GDM1 (cell line): ENCODE measurements around the gene ZMYM4.
A peak's percentile ranks its signal among the peaks of the same experiment; 100 is the strongest.

ENCODE experiments used
- DNase-seq: peaks from one replicate; lab custom pipeline; 2025; lab: John Stamatoyannopoulos, UW

ZMYM4 gene

DNA sequence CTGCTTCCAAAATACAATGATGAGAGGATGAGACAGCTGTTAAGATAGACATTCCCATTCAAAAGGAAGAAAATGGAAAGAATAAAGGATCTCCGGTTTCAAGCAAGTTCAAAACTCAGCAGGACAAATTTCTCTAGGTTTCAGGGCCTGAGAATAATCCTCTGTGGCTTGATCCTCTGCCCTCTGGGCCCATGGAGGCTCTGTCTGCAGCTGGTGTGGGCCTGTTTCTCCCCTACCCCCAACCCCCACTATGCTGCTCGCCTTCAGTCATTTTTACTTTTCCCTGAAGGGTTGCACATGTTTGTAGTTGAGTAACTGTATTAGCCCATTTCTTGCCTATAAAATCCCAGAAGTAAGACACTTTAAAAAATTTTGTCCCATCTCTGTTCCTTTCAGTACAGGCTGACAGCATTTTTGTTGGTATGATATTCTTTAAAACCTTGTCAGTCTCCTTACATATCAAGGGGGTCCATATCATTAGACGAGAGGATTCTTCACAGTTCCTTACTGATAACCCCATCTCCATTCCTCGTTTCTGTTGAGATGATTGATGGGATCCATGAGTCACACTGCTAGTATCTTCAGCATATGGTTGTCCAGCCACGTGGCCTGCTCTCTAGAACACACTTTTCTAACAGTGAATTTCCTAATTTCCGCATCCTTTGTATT lies 10.5 kb downstream of the ZMYM4 start:
- DNase-seq, result no peak

DNA sequence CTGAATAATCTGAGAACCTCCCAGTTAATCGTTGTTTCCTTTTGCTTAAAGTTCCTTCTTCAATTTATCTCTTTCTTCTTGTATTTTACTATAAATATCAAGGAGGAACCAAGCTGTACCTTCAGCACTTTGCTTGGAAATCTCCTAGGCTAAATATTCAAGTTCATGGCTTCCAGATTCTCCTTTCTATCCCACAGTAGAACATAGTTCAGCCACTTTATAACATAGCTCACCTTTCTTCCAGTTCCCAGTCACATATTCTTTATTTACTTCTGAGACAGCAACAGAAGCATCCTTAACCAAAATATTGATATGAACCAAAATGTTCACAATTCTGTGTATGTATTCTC lies 11.0 kb downstream of the ZMYM4 start:
- DNase-seq, result no peak

DNA sequence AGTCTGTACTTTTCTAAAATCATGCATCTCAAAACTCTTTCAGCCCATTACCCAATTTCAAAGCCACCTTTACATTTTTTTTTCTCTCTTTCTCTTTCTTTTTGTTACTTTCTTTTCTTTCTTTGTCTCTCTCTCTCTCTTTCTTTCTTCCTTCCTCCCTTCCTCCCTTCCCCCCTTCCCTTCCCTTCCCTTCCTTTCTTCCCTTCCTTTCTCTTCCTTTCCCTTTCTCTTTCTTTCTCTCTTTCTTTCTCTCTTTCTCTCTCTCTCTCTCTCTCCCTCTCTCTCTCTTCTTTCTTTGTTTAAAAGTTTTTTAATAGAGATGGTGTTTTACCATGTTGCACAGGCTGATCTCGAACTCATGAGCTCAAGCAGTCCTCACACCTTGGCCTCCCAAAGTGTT lies 11.5 kb downstream of the ZMYM4 start:
- DNase-seq, result no peak

DNA sequence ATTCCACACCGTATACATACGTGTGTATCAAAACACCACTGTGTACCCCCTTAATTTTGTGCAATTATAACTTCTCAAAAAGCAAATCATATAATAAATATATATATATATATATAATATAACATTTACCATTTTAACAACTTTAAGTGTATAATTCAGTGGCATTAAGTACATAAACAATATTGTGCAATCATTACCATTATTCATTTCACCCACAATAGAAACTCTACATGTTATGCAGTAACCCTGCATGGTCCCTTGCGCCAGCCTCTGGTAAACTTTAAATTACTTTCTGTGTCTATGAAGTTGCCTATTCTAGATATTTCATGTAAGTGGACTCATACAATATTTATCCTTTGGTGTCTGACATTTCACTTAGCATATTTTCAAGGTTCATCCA lies 13.1 kb downstream of the ZMYM4 start:
- DNase-seq, result no peak

DNA sequence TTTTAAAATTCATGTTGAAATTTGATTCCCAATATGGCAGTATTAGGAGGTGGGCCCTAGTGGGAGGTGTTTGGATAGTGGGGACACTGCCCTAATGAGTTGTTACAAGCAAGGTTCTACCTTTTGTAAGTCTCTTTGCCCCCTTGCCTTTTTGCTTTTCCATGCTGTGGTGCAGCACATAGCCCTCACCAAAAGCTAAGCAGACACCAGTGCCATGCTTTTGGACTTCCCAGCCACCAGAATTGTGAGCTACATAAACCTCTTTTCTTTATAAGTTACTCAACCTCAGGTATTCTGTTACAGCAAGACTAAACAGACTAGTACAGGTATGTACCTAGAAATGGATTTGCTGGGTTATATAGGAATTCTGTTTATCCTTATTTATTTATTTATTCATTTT lies 13.7 kb downstream of the ZMYM4 start:
- no peak for DNase-seq

DNA sequence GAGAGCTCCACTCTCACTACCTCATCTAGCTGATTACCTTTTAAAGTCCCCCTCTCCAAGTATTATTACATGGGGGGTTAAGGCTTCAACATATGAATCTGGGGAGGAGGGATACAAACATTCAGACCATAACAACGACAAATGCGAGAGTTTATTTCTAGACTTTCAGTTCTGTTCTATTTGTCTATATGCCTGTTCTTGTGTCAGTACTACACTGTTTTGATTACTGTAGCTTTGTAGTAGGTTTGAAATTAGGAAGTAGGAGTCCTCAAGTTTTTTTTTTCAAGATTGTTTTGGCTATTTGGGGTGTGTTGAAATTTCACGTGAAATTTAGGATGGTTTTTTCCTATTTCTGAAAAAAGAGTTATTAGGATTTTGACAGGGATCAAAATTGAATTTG lies 16.3 kb downstream of the ZMYM4 start:
- no peak for DNase-seq

DNA sequence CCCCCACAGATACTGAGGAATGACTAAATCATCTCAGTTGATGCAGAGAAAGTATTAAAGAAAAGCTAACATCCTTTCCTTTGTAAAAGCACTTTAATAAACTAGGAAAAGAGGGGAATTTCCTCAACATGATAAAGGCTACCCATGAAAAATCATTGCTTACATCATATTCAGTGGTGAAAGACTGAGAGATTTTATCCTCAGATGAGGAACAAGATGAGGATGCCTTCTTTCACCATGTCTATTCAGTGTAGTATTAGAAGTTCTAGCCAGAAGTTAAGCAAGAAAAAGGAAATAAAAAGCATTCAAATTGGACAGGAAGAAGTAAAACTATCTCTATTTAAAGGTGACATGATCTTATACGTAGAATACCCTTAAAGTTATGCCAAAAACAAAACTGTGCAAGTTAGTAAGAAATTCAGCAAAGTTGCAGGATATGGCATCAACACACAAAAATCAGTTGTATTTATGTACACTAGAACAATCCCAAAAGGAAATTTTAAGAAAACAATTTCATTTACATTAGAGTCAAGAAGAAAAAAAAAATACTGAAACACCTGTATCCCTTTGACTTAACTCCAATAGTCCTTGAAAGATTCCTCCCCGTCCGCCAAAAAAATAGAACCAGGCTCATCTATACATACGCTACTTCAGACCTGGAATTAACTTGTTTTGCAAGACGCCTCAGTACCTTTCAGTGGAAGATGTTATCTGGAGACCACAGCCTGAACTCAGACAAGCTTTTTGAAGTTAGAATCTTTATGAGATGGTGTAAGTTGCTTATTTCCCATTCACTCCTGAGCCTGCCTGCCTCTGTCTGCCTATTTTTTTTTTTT lies 17.5 kb downstream of the ZMYM4 start:
- DNase-seq, result no peak

DNA sequence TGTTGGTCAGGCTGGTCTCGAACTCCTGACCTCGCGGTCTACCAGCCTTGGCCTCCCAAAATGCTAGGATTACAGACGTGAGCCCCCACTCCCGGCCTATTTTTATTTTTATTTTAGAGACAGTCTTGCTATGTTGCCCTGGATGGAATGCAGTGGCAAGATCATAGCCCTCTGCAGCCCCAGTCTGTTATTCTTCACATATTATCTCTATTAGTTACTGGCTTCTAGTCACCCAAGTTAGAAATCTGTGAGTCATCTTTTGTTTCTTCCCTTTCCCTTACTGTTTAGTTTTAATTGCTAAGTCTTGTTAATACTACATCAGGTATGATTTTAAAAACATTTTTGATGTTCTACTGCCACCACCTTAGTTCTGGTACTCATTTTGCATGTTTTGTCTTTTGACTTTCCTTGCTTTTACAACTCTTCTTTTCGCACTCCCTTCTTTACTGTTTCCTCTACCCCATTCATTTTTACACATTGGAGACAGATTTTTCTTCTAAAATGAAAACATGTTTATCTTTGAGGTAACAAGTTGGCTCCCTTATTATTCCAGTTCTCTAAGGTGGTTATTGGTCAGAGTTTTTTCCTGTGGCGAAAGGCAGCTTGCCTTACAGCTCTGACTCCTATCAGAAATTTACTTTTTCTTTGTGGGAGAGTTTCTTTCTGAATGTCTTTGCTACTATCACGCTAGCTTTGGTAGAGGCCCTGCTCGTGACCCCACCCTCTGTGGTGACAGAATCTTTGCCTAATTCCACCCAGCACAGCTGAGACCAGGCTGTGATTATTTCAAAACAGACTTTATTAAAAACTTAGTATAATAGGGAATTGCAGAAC lies 19.5 kb downstream of the ZMYM4 start:
- no peak for DNase-seq

DNA sequence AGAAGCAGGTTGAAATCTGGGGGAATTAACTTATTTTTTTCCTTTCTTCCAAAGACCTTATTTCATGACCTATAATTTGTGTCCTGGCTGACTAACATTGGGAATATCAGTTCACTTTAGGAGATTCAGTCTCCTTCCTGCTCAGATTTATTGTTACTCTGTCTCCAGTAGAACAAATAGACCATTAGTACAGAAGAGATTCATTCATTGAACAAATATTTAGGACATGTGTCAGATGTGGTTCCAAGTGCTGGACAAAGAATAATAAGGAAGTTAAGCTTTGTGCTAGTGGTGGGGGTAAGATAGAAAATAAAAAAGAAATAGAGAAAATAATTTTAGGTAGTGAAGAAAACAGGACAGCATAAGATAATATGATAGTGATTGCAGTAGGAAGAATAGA lies 20.3 kb downstream of the ZMYM4 start:
- DNase-seq, result no peak

DNA sequence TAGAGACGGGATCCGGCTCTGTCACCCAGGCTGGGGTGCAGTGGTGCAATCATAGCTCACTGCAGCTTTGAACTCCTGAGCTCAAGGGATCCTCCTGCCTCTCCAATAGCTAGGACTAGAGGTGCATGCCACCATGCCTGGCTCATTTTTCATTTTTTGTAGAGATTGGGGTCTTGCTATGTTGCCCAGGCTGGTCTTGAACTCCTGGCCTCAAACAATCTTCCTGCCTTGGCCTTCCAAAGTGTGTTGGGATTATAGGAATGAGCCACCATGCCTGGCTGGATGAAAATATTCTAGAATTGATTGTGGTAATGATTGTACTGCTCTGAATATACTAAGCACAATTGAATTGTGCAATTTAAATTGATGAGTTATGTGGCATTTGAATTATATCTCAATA lies 21.9 kb downstream of the ZMYM4 start:
- DNase-seq, result no peak

DNA sequence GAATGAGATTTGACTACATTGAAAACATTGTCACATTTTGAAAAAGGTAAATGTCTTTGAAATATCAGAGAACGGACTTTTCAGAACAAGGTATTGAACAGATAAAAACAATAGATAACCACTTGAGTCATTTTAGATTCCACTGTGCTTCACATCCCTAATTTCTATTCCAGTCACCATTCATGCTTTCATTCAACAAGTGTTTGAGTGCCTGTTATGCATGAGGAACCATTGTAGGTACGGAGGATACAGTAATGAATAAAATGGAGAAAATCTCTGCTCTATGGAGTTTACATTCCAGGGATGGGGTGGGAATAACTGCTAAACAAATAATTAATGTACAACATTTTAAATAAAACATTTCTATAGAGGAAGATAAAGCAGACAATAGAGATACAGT lies 26.3 kb downstream of the ZMYM4 start:
- no peak for DNase-seq

DNA sequence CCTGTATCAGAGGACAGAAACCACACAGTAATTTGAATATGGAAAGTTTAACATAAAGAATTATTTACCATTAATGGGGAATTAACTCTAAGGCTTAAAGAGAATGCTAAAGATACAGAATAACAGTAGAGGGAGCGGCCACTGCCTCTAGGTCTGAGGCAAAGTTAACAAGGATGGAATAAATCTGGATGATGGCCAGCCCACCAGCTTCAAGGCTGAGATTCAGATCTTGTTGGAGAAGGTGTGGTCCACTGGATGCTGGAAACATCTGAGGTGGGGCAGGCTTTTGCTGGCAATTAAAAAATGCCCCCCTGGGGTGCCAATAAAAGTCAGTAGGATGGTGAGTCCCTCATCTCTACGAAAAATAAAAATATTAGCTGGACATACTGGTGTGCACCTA lies 29.4 kb downstream of the ZMYM4 start:
- DNase-seq, result no peak

DNA sequence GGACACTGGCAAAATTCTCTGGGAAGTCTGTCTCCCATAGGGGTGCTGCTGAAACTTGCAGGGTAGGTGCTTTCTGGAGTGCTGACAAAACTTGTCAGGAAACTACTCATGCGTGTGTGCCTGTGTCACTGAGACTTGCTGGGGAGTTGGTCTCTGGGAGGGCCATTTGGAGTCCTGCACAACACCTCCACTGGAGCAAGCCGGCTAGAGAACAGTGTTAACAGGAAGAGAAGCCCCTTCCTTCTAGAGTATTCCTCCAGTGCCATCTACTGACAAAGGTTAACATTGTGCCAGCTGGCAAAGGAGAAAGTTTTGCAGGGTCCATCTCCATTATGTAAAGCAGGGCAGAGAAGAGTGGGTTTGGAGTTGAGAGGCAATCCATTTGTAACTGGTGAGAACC lies 30.0 kb downstream of the ZMYM4 start:
- DNase-seq, result peak; percentile 13

DNA sequence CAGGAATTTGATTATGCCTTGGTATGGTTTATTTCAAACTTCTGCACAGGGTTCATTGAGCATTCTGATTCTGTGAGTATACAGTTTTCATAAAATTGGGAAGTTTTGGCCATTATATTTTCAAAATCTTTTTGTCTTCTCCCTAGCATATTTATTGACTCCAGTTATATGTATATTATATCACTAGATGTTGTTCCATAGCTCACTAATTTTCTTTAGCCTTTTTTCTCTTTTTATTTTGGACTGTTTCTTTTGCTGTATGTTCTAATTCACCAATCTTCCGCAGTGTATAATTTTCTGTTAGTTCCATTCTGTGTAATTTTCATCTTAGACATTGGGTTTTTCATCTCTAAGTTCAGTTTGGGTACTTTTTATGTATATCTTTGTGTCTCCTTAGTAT lies 31.9 kb downstream of the ZMYM4 start:
- DNase-seq, result no peak

DNA sequence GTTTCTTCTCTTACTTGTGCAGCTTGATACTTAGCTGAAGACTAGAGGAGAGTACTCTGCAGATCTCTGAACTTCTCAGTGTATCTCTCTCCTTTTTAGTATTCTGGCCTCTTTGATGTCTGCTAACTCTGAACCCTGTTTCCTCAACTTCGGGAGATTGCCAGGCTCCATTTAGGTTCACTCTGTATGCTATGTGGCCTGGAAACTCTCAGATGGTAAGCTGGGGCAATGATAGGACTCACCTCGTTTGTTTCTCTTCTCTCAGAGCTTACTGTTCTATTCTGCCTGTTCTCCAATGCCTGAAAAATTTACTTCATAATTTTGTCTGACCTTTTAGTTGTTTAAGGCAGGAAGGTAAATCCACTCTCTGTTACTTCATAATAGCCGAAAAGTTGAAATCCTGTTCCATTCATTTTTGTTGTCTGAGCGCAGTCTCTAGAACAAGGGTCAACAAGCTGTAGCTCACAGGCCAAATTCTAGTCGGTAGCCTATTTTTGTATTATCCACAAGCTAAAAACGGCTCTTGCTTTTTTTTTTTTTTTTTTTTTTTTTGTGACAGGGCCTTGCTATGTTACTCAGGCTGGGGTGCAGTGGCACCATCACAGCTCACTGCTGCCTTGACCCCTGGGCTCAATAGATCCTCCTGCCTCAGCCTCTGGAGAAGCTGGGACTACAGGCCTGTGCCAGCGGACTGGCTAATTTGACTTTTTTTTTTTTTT lies 33.3 kb downstream of the ZMYM4 start:
- DNase-seq, result no peak

DNA sequence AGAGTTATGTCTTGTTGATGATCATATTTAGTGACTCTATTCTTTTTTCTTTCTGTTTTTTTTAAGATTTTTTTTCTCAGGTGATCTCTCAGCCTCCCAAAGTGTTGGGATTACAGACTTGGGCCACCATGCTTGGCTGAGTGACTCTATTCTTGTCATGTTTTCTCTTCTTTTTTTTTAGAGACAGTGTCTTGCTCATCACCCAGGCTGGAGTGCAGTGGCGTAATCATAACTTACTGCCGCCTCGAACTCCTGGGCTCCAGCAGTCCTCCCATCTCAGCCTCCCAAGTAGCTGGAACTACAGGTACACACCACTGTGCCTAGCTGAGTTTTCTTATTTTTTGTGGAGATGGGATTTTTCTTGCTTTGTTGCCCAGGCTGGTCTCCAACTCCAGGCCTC lies 36.9 kb downstream of the ZMYM4 start:
- DNase-seq, result no peak

DNA sequence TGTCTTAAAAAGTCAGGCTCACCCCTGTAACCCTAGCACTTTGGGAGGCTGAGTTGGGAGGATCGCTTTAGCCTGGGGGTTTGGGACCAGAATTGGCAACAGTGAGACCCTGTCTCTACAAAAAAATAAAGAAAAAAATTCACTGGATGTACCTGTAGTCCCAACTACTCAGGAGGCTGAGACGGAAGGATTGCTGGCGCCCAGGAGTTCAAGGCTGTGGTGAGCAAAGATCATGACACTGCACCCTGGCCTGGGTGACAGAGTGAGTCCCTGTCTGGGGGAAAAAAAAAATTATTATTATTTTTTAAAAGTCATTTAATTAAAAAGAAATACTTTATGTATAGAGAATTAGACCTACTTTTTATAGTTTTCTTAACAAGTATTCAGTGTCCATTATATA lies 47.1 kb downstream of the ZMYM4 start:
- no peak for DNase-seq

DNA sequence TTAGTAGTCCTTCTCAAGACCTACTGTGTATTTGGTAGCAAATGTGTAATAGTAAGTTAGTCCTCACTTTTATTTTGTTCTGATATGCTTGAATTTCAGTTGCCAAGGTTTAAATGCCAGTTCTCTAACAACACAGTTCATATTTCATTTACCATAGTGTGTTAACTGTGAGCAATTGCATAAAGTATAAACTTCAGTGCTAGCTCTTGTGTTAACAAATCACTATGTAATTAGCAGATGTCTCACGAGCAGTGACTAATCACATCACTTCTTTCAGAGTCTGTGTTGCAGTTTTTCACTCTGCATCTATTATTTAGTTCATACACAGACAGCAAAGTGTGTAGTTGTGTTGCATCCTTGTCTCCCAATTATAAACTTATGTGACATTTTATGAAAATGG lies 47.8 kb downstream of the ZMYM4 start:
- no peak for DNase-seq

DNA sequence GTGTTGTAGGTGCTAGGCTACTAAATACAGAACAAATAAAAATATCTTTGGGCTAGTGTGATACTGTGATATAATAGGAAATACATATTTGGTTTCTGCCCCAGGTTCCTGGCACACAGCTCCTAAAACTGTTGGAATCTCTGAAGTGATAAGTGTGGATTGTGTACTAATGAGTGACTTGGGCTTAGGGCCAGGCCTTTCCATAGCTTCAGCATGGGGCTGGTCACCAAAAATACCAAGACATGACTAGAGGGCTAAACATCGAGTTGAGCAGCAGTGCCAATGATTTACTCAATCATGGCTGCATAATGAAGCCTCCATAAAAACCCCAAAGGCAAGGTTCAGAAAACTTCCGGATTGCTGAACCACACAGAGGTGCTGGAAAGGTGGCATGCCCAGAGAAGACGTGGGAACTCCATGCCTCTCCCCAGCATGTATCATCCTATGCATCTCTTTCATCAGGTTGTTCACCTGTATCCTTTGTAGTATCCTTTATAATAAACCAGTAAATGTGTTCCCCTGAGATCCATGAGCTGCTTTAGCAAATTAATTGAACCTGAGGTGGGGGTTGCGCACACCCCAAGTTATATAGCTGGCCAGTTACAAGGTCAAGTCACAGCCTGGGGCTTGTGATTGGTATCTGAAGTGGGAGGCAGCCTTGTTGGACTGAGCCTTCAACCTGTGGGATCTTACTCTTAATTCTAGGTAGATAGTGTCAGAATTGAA lies 51.6 kb downstream of the ZMYM4 start:
- no peak for DNase-seq

DNA sequence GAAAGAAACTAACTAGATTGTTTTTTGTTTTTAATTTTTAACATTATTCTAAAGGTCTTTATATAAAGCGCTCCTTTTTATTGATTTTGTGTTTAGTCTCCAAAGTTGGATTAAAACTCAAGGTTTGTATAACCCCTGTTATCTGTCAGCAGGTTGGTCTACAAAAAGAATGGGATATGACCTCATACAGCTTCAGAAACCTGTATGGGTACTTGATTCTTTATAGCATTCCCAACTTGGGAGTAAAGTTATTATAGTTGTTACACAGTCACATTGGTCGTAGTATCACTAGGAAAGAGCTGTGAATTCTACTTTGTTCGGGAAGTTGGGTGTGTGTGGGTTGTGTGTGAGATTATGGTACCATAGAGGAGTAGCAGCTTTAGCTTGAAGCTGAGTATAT lies 52.4 kb downstream of the ZMYM4 start:
- DNase-seq, result no peak

DNA sequence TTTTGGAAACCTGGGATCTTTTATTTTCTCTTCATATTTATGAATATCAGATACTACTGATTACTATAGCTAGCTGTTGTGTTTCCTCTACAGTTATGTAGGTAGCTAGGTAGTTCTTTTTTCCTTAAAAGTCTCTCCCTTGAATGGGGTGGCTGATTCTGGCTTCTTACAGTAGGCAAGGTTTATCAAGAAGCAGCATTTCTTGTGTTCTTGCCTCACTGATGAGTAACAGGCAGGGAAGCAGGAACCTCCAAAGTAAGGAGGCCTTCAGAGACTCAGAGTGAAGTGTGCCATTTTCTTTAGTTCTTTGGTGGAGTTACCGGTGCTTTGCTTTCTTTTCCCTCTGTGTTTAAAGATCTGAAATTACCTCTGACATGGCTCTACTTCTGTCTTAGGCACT lies 56.0 kb downstream of the ZMYM4 start:
- no peak for DNase-seq
